Thyroid gland (tissue), 4 donors: Measurements from ENCODE around the gene AFF2.

ENCODE experiments used
- CTCF ChIP-seq, 6 experiments: fragments of 200-600 bp in 3 of 6; fragments of 450-650 bp in 3 of 6; sonication (generic) in 3 of 6; IDR thresholded peaks; one replicate each; pipeline ENCODE4 v1.5.1; 2016 to 2019; ENCODE audit warnings: antibody characterized with exemption in 6 of 6, mild to moderate bottlenecking in 2 of 6, inconsistent platforms in 1 of 6, moderate library complexity in 1 of 6
- POLR2A ChIP-seq, 2 donors: fragments of 450-650 bp; IDR thresholded peaks; one replicate each; pipeline ENCODE4 v1.6.1; 2017; ENCODE audit warnings: antibody characterized with exemption in 2 of 2, mild to moderate bottlenecking in 2 of 2, moderate library complexity in 1 of 2

GRCh38 chrX:148540671-148541583 lies 40.5 kb downstream of the AFF2 start:
- no peak for TF ChIP-seq CTCF (IDR thresholded peaks at IDR 0.05)
- no peak for TF ChIP-seq POLR2A (IDR thresholded peaks at IDR 0.05)
